Measurements from ENCODE around the gene WNT2. TPM values are rescaled to one million over a fixed set of nuclear protein-coding genes. Genes with fewer than 3 reads are reported as not detected.
A peak's percentile ranks its signal among the peaks of the same experiment; 100 is the strongest.

The WNT2 gene
- total RNA-seq, 1 donor, result 9.9 TPM

DNA sequence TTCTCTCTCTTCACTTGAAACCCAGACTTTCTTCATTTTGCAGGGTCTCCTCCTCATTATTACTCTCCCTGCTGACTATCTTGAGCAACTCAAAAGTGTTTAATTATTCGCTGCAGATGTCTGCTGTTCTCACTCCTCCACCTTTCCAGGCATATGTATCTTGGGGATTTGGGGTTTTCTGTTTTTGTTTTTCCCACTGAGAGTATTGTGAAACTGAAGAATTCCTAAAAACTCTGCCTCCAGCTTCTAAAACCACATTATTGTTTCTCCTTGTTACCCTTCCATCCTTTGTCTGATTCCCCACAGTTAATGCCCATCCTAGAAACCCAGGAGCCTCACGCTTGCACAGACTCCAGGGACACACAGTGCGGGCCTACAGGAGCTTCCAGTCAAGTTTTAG, 51.3 kb downstream of the WNT2 start:
- no peak for DNase-seq (ENCODE audit: low read depth)
- TF ChIP-seq, protein P1, sequence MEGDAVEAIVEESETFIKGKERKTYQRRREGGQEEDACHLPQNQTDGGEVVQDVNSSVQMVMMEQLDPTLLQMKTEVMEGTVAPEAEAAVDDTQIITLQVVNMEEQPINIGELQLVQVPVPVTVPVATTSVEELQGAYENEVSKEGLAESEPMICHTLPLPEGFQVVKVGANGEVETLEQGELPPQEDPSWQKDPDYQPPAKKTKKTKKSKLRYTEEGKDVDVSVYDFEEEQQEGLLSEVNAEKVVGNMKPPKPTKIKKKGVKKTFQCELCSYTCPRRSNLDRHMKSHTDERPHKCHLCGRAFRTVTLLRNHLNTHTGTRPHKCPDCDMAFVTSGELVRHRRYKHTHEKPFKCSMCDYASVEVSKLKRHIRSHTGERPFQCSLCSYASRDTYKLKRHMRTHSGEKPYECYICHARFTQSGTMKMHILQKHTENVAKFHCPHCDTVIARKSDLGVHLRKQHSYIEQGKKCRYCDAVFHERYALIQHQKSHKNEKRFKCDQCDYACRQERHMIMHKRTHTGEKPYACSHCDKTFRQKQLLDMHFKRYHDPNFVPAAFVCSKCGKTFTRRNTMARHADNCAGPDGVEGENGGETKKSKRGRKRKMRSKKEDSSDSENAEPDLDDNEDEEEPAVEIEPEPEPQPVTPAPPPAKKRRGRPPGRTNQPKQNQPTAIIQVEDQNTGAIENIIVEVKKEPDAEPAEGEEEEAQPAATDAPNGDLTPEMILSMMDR (IDR thresholded peaks at IDR 0.05; ENCODE audit: insufficient read depth, low read length), result no peak

DNA sequence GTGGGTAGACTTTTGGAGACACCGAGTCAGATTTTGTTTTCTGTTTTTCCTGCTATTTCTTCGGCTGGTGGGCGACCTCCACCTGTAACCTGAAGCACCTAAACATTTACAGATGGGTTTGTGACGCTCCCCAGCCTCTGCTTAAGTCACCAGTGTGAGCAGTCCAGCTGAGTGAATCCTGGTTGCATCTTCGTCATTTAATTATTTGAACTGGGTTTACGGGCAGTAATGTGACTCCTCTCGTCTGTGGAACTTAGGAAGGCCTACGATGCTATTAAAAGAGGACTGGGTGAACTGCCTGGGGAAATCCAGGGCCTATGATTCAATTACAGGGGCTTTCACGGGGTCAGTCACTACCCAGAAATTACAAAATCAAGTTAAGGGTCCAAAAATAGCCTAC, 52.5 kb downstream of the WNT2 start:
- H3K4me3 ChIP-seq (ENCODE audit: low read depth, low read length), result no peak overlapping the region
- TF ChIP-seq, protein P1 (IDR thresholded peaks at IDR 0.05; ENCODE audit: insufficient read depth, low read length), result no peak
- peak; percentile 42 for DNase-seq (ENCODE audit: low read depth)

More for the DNA sequence above, 51.3 kb downstream of the WNT2 start:
- no peak overlapping the region for H3K4me3 ChIP-seq (ENCODE audit: low read depth, low read length)

DNA sequence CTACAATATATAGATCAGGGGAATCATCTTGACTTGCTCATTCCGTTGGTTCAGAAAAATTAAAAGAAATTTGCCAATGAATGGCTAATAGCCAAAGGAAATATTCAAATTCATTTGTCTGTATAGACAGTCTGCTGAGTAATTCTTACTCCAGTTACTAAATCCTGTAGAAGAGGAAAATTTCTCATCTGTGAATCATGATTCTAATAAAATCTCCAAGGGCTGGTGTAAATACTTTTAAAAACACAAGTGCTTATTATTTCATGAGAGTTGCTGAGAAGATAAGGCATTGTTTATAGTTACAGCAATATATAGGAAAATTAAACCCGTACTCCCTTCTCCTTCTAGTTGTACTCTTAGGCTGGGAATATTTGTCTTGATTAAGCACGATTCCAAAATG, 53.0 kb downstream of the WNT2 start:
- TF ChIP-seq, protein P1 (IDR thresholded peaks at IDR 0.05; ENCODE audit: insufficient read depth, low read length), result no peak
- peak; percentile 89 for DNase-seq (ENCODE audit: low read depth)
- H3K4me3 ChIP-seq (ENCODE audit: low read depth, low read length), result no peak overlapping the region

DNA sequence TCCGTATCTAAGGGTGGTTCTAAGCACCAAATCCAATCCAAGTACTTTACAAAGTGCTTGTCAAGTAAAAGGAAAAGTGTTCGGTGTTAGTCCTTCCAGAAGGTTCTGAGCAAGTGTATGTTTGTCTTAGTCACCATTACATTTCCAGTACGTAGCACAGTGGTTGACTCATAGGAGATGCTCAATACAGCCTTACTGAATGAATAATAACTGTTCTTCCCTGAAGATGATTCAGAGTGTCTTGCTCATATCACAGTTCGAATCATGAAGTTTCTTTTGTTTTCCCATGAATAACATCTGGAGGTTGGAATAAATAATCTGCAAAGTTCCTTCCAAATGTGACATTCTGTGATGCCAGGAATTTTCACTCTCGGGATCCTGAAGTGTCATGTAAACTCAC, 53.4 kb downstream of the WNT2 start:
- TF ChIP-seq, protein P1 (IDR thresholded peaks at IDR 0.05; ENCODE audit: insufficient read depth, low read length), result no peak
- H3K4me3 ChIP-seq (ENCODE audit: low read depth, low read length), result no peak overlapping the region
- DNase-seq (ENCODE audit: low read depth), result peak; percentile 95

DNA sequence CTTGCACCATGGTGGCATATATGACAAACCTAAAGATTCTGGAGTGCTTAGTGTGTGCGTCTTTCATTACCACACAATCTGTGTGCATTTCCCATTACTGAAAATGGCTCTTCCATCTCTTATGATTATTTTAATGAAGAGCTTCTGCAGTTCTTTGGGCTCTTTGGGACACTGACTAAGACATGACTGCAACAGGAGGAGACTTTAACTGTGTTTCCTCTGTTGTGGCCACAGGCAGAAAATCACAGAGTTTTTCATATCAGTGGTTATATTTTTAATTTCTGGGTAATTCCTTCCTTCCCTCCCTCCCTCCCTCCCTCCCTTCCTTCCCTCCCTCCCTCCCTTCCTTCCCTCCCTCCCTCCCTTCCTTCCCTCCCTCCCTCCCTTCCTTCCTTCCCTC, 58.1 kb downstream of the WNT2 start:
- no peak overlapping the region for H3K4me3 ChIP-seq (ENCODE audit: low read depth, low read length)
- TF ChIP-seq, protein P1 (IDR thresholded peaks at IDR 0.05; ENCODE audit: insufficient read depth, low read length), result no peak
- DNase-seq (ENCODE audit: low read depth), result no peak

DNA sequence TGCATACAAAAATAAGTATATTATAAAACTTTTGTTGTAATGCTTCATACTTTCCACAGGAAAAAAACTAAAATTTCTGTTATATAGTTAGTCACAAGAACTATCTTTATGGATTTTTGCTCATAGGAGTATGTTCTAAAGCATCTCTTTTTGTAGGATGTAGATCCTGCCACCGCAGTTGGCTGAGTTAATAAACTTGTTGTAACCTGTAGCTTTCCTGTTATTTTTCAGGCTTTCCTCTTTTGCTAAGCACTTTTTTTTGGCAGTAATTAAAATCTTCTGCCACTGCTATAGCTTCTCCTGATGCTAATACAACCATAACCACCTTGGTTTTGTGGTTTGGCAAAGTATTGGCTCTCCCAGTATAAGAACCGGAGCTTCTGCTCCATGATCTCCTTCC, 60.3 kb downstream of the WNT2 start:
- DNase-seq (ENCODE audit: low read depth), result no peak
- no peak overlapping the region for H3K4me3 ChIP-seq (ENCODE audit: low read depth, low read length)
- TF ChIP-seq, protein P1 (IDR thresholded peaks at IDR 0.05; ENCODE audit: insufficient read depth, low read length), result no peak

DNA sequence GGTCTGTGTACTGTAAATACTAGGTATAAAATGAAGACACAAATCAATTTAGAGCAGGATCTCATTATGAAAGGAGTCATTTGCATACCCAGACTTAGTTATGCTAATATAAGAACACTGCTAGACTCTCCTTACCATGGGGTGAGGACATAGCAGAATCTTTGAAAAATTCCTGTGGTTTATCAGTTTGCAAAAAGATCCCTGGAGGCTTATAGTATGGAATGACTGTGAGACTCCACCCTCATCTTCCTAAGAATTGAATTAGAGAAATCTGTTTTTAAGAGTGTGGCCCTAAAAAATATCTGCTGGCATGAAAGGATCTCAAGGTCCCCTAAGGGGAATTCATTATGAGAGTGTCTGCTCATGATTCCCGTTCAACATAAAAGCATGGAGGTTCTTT, 63.2 kb downstream of the WNT2 start:
- DNase-seq (ENCODE audit: low read depth), result peak; percentile 81

More for the DNA sequence above, 63.2 kb downstream of the WNT2 start:
- TF ChIP-seq, protein P1 (IDR thresholded peaks at IDR 0.05; ENCODE audit: insufficient read depth, low read length), result no peak
- H3K4me3 ChIP-seq (ENCODE audit: low read depth, low read length), result no peak overlapping the region
